Measurements from ENCODE around the gene TMEM184A. TPM values are rescaled to one million over a fixed set of nuclear protein-coding genes. Genes with fewer than 3 reads are reported as not detected.

Gene TMEM184A
- polyA plus RNA-seq, 2 of the 4 experiments (the other 2 are of a cell fraction) = 14.3 to 18.4 TPM

- FAIRE-seq = no peak
- ATAC-seq = no peak
- CTCF ChIA-PET = interaction anchor here (1.0 to 9.5 kb wide), 2 partner anchors 11 to 19 kb away, joined by 3 to 204 read pairs; partner anchors contain the start of gene PSMG3
- no peak for DNase-seq (ENCODE audit: low read depth in 1 of 2, low spot score in 1 of 2)
- WGBS (ENCODE audit: missing lambda C conversion rate) = 78% methylated on average over 15 of the region's 28 CpGs
- Histone ChIP-seq H3K4me3 (no peak overlapping the region), H3K9me3 (no peaks in the 10 kb centered on the region), H3K4me1 (peaks cover 46% of the 10 kb centered on the region), H3K4me2 (no peak overlapping the region), H3K27ac (peak overlapping the region; percentile 3 to 97; a peak in 4 of 6 replicates)
- POLR2A ChIA-PET = interaction anchor here (0.6 to 1.3 kb wide), 2 partner anchors 23 to 1587 kb away, joined by 3 to 4 read pairs; no protein-coding TSS in a partner anchor
- TF ChIP-seq CHD2 (IDR thresholded peaks at IDR 0.05; ENCODE audit: low read length, partially characterized antibody) = no peak
- TF ChIP-seq SMC3 (IDR thresholded peaks at IDR 0.05) = no peak
- no peak for TF ChIP-seq USF2 (IDR thresholded peaks at IDR 0.05)
- TF ChIP-seq GATA3 (IDR thresholded peaks at IDR 0.05; ENCODE audit: borderline replicate concordance) = no peak
- TF ChIP-seq PBX3 (IDR thresholded peaks at IDR 0.05) = no peak
- no peak for TF ChIP-seq BCL3 (IDR thresholded peaks at IDR 0.05)
- TF ChIP-seq POLR2A (IDR thresholded peaks at IDR 0.05; ENCODE audit: low read length) = no peak
- no peak for TF ChIP-seq NR3C1 (IDR thresholded peaks at IDR 0.05)
- no peak for TF ChIP-seq CHD4 (IDR thresholded peaks at IDR 0.05; ENCODE audit: borderline replicate concordance)
- TF ChIP-seq E2F6 (IDR thresholded peaks at IDR 0.05; ENCODE audit: borderline replicate concordance, low read depth) = no peak
- TF ChIP-seq MAX (IDR thresholded peaks at IDR 0.05) = no peak
- TF ChIP-seq ZNF302 (CRISPR knock-in tag; IDR thresholded peaks at IDR 0.05) = no peak
- no peak for TF ChIP-seq HES2 (IDR thresholded peaks at IDR 0.05)
- TF ChIP-seq HDAC2 (IDR thresholded peaks at IDR 0.05) = no peak
- TF ChIP-seq JUN (IDR thresholded peaks at IDR 0.05) = no peak
- TF ChIP-seq EP300 (IDR thresholded peaks at IDR 0.05) = no peak
- TF ChIP-seq RNF2 (IDR thresholded peaks at IDR 0.05; ENCODE audit: borderline replicate concordance, low read depth) = no peak
- TF ChIP-seq FOXS1 (CRISPR knock-in tag; IDR thresholded peaks at IDR 0.05) = no peak
- no peak for TF ChIP-seq FOSB (CRISPR knock-in tag; IDR thresholded peaks at IDR 0.05)
Measured at GRCh38 chr7:1559626-1560590, 3.9 kb upstream of the TMEM184A start.

GRCh38 chr7:1558841-1559625 is 3.0 kb upstream of the TMEM184A start:
- POLR2A ChIA-PET = interaction anchor here (0.6 to 1.3 kb wide), 2 partner anchors 22 to 1588 kb away, joined by 3 to 4 read pairs; no protein-coding TSS in a partner anchor
- Histone ChIP-seq H3K9me3 (no peaks in the 10 kb centered on the region), H3K4me2 (no peak overlapping the region), H3K27ac (peak overlapping the region; percentile 3 to 97; a peak in 4 of 6 replicates), H3K4me3 (no peak overlapping the region), H3K4me1 (peaks cover 46% of the 10 kb centered on the region)
- TF ChIP-seq KDM1A (IDR thresholded peaks at IDR 0.05; ENCODE audit: low read depth) (no peak), SMC3 (IDR thresholded peaks at IDR 0.05) (no peak), TFCP2L1 (CRISPR knock-in tag; IDR thresholded peaks at IDR 0.05) (no peak), ZNF302 (CRISPR knock-in tag; IDR thresholded peaks at IDR 0.05) (no peak), HES2 (IDR thresholded peaks at IDR 0.05) (no peak), HMGXB4 (CRISPR knock-in tag; IDR thresholded peaks at IDR 0.05; ENCODE audit: borderline replicate concordance) (no peak), HOXA7 (CRISPR knock-in tag; IDR thresholded peaks at IDR 0.05) (no peak), RNF2 (IDR thresholded peaks at IDR 0.05; ENCODE audit: borderline replicate concordance, low read depth) (no peak)
- no peak; a peak in 1 of 6 replicates for ATAC-seq
- CTCF ChIA-PET = interaction anchor here (0.6 to 9.5 kb wide), 11 partner anchors 8 to 789 kb away, joined by 3 to 204 read pairs (median 4); partner anchors contain the start of gene PSMG3
- FAIRE-seq = no peak
- WGBS (ENCODE audit: missing lambda C conversion rate) = 88% methylated on average over 18 of the region's 32 CpGs
- no peak for DNase-seq (ENCODE audit: low read depth in 1 of 2, low spot score in 1 of 2)

Measured in A549 (cell line).